HG03432 (cell line): ENCODE measurements around the gene SPATA16.
"Not testable (repeated sequence)": the region's sequence is repeated elsewhere in the genome, so short reads cannot be mapped to it uniquely, and the experiment has no call there.

Experiments
- ATAC-seq: cut with Tn5 transposase; IDR thresholded peaks from one replicate; pipeline ENCODE4 v1.9.1; 2021; ENCODE audit warnings: mild to moderate bottlenecking, moderate library complexity; ENCODE audit not compliant: unreplicated experiment

Gene SPATA16

GRCh38 chr3:172960626-172961182 lies 180.3 kb downstream of the SPATA16 start:
- not testable (repeated sequence) for ATAC-seq

- no peak for ATAC-seq
Observed at GRCh38 chr3:172958565-172958964, 182.5 kb downstream of the SPATA16 start.

GRCh38 chr3:172953571-172953970 lies 187.5 kb downstream of the SPATA16 start:
- no peak for ATAC-seq

GRCh38 chr3:172951511-172951910 lies 189.5 kb downstream of the SPATA16 start:
- no peak for ATAC-seq

- no peak for ATAC-seq
Observed at GRCh38 chr3:172946061-172946460, 195.0 kb downstream of the SPATA16 start.

DNA sequence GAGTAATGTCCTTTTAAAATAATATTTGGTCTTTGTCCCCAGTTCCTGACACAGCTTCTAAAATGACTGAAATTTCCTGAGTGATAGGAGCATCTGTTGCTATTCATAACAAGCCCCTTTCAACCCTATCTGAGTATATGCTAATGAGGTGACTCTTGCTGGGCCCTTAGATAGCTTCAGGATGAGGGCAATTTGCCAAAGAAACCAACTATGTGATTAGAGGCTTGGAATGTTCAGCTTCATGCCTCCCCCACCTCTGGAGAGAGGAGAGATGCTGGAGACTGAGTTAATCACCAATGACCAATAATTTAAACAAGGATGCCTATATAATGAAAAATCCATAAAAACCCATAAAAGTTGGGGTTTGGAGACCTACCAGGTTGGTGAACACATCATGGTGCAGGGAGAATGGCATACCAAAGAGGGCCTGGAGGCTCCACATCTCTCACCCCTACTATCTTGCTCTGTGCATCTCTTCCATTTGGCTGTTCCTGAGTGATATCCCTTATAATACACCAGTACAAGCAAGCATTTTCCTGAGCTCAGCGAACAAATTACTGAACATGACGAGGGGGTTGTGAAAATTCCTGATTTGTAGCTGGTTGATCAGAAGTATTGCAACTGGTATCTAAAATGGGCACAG lies 201.3 kb downstream of the SPATA16 start:
- ATAC-seq, result no peak

- no peak for ATAC-seq
Observed at GRCh38 chr3:172938788-172939187, 202.2 kb downstream of the SPATA16 start.

- no peak for ATAC-seq
Observed at GRCh38 chr3:172931746-172932285, 209.2 kb downstream of the SPATA16 start.

DNA sequence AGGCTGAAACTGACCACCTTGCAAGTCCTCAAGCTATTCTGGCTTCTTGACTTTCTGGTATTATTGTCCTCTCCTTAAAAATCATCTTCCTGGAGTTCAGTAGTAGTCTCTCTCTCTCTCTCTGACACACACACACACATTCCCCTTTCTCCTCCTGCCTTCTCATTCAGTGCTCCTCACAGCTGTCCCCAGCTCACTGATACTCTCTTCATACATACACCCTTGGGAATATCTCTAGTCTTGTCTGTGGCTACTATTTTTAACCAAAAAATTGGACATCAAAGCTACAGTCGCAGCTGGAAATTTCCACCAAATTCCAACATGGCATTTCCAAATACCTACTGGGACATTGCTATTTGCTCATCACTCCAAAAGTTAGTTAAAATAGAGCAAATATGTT lies 211.6 kb downstream of the SPATA16 start:
- ATAC-seq, result no peak

- ATAC-seq, result no peak
Observed at GRCh38 chr3:172924546-172924945, 216.5 kb downstream of the SPATA16 start.

DNA sequence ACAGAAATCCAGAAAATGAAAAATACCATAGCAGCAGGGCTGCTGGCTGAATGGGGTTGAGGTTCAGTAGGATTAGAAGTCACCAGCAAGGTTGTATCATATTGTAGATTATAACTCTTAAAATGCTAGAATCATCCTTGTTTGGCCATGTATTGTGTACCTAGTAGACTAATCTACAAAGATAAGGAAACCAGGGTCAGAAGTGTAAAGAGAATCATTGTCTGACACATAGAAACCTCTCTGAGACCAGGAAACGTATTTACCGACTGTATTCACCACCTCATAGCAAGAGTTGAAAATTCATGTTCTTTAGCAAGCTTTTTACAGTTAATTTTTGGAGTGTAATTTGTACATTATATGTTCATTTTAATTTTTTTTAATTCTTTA lies 221.7 kb downstream of the SPATA16 start:
- ATAC-seq, result no peak

- no peak for ATAC-seq
Observed at GRCh38 chr3:172918568-172919296, 222.3 kb downstream of the SPATA16 start.

DNA sequence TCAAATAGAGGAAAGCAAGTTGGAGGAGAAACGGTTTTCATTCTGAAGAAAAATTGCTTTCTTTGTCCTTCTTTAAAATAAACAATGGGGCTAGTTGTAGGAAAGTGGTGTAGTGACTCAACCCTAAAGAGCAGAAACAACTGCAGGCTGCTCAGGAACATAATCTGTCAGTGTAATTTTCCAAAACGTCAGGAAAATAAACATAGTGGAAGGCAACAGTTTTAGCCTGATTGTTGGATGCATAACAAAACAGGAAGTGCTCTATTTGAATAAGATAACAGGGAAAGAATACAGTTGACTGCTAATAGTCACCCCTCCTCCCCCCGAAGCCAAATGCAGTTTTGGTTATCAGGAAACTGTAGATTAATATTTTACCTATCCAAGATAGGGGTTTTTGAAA lies 222.9 kb downstream of the SPATA16 start:
- ATAC-seq, result no peak

GRCh38 chr3:172915911-172916514 lies 225.0 kb downstream of the SPATA16 start:
- ATAC-seq, result no peak

DNA sequence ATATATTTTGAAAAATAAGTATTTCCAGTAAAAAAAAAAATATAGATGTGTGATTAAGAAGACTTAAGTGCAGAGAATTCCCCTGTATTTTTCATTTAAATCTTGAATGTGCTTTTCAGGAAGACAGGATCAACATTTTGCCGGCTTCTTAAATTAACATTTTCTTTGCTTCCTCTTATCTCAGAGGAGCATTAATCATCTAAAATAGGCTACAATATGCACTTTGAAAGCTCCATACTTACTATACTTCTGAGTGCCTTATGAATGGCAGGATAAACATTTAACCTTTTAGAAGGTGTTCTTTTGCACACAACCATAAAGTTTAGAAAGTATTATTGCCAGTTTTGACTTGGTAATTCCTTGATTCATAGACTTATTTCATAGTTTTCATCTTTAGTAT lies 226.2 kb downstream of the SPATA16 start:
- ATAC-seq, result no peak

DNA sequence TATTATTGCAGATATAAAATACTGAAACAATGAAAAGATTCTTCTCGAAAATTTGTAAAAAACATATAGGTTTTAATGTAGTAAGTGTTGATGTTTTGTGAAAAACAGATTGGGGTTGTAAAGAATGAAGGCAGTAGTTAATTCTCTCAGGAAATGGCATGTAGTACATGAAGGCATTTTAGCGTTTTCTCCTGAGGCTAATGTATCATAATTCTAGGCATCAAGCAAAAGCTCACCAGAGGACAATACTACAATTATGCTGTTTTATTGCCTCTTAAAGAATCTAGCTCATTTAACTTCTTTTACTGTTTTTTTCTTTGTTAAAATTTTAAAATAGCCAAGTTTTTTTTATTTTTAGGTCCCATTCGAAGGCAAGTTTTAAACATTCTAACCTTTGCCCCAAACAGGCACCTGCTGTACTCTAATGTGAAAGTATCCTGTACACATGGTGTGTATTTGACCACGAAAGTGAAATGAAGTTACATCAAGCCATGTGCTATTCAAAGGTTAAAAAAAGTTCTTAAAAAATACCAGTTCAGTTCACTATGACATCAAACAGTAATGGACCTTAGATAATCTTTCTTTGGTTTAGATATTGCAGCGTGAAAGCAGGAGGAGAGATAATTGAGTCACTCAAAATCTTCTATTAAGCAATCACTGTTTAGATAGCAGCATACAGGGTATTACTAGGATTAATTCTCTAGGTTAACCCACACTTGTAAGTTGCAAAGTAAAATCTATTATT lies 227.0 kb downstream of the SPATA16 start:
- no peak for ATAC-seq

DNA sequence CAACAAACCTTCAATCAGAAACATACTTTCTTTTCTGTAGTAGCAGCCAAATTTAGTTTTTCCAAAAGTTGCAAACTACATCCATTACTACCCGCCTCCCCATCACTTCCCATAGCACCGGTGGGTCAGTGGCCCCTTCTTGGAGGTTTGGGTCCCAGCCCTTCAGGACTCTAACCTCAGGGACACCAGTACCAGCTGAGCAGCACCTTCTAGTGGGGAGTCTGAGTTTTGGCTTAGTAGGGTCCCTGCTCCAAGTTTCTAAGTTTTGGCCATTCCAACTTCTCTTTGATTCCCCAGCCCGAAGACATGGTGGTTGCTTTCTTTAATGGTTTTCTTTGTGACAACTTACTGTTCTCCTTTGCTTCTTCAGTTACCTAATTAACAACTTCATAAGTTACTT lies 229.9 kb downstream of the SPATA16 start:
- ATAC-seq, result no peak

DNA sequence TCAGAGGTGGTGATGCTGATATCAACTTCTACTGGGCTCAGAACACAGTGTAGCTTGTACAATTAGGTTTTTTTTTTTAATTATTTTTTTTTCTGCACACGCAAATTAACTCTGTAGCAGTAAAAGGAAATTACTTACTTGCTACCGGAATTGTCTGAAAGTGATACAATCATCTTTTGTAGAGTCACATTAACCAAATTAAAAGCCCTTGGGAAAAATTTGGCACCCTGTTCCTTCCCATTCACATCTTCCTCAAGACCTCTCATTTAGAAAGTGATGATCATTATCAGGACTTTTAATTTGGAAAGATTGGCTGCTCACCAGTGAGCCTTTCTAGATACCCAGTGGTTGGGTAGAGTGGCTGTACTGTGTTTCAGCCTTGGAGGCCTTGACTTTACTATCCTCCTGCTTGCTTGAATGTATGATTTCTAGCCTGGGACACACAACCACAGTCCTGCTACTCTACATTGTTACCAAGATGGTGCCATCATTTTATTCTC lies 232.2 kb downstream of the SPATA16 start:
- no peak for ATAC-seq

DNA sequence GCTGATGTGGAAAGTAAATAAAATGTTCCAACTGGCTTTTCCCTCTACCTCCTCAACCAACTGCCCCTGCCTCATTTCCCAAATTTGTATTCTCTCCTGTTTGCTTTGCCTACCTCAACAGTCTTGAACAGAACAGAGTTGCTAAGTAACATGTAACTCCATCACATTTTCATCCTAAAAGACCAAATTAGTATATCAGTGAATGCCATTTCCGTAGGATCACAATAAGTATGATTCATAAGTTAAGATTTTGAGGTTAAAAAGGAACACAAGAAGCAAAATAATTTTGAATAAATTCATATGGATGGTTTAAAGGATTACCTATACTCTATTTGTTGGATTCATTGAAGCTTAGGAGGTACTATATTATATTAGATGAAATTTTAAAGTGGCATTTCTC lies 235.6 kb downstream of the SPATA16 start:
- no peak for ATAC-seq

GRCh38 chr3:172904711-172905373 lies 236.2 kb downstream of the SPATA16 start:
- no peak for ATAC-seq
